Skeletal muscle tissue (tissue), 4 donors: ENCODE measurements around the gene GLRX. TPM values are rescaled to one million over a fixed set of nuclear protein-coding genes. Genes with fewer than 3 reads are reported as not detected.
"Not testable (repeated sequence)": the region's sequence is repeated elsewhere in the genome, so short reads cannot be mapped to it uniquely, and the experiment has no call there.

Experiments used
- H3K27ac ChIP-seq: one replicate; pipeline ENCODE4 v1.7.0; 2013; ENCODE audit warnings: mild to moderate bottlenecking, low read depth, low read length, inconsistent platforms
- H3K27me3 ChIP-seq, 3 donors: one replicate each; pipeline ENCODE4 v1.7.0; 2013; ENCODE audit warnings: low read length in 3 of 3; ENCODE audit not compliant: control insufficient read depth in 3 of 3, insufficient read depth in 3 of 3
- H3K36me3 ChIP-seq, 3 donors: one replicate each; pipeline ENCODE4 v1.7.0; 2013; ENCODE audit warnings: low read length in 3 of 3; ENCODE audit not compliant: control insufficient read depth in 3 of 3, insufficient read depth in 3 of 3
- H3K4me1 ChIP-seq, 3 donors: one replicate each; pipeline ENCODE4 v1.7.0; 2013; ENCODE audit warnings: low read length in 3 of 3, mild to moderate bottlenecking in 3 of 3; ENCODE audit not compliant: control insufficient read depth in 3 of 3, insufficient read depth in 3 of 3
- H3K4me3 ChIP-seq, 3 donors: one replicate each; pipeline ENCODE4 v1.7.0; 2013; ENCODE audit warnings: low read length in 3 of 3
- H3K9ac ChIP-seq, 3 donors: one replicate each; pipeline ENCODE4 v1.7.0; 2013; ENCODE audit warnings: low read length in 3 of 3, mild to moderate bottlenecking in 3 of 3, moderate library complexity in 2 of 3, low read depth in 1 of 3
- H3K9me3 ChIP-seq, 3 donors: one replicate each; pipeline ENCODE4 v1.7.0; 2013; ENCODE audit warnings: low read length in 3 of 3; ENCODE audit not compliant: control insufficient read depth in 3 of 3
- total RNA-seq: library from RNA; depleted of rRNA; stranded (reverse); fragments of >200 nt; gene quantifications from one replicate; pipeline ENCODE4 v1.2.3, GENCODE V29; 2014
- donor health status: Osteomylitis.

Gene GLRX, protein sequence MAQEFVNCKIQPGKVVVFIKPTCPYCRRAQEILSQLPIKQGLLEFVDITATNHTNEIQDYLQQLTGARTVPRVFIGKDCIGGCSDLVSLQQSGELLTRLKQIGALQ
- 6.8 TPM for total RNA-seq

DNA sequence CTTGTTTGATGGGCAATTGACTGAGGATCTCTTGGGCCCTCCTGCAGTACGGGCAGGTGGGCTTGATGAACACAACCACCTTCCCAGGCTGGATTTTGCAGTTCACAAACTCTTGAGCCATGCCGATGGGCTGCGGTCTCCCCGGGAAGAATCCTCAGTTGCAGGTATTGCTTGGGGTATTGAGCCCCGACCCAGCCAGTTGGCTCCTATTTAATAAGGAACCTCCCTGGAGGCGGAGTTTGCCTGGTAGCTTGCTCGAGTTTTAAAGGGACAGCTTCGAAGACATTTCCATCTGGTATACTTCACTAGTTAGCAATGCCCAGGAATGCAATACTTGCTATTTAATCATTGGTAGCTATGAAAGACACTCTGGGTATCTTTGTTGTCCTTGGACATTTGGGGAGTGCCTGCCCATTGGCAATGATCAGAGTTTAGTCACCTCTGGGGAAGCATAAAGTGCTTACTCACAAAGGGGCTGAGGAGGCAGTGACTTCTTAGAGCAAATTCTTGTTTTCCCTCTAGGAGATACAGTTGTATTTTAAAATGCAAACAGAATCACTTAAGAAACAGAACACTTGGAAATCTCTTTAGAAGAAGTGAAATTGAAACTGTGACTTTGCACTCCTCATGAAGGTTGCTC, at the start of gene GLRX:
Gene GLRX, minus strand, starts transcription at position 185 of the 640 bp plus-strand sequence. Its CDS starts 64 bp downstream, at position 121.
- Histone ChIP-seq H3K9ac (peak within 1 kb of the TSS; percentile 75 to 91 (median 88)), H3K4me3 (peak within 1 kb of the TSS; percentile 81 to 99 (median 94)), H3K36me3 (no peaks in the 10 kb centered on the region), H3K27me3 (no peaks in the 10 kb centered on the region), H3K27ac (peak within 1 kb of the TSS; percentile 92), H3K9me3 (no peaks in the 10 kb centered on the region), H3K4me1 (peaks cover 42 to 56% (median 54%) of the 10 kb centered on the region in 3 donors)

- H3K9ac ChIP-seq, result no peak overlapping the region
- H3K36me3 ChIP-seq, result no peaks in the 10 kb centered on the region
- H3K4me3 ChIP-seq, result no peak overlapping the region
- H3K27ac ChIP-seq, result peak overlapping the region; percentile 41
- H3K4me1 ChIP-seq, result peaks cover 0 to 11% (median 3%) of the 10 kb centered on the region in 3 donors
- no peaks in the 10 kb centered on the region for H3K27me3 ChIP-seq
- H3K9me3 ChIP-seq, result no peaks in the 10 kb centered on the region
Observed at GRCh38 chr5:95871146-95871806, 48.8 kb upstream of the GLRX start.

DNA sequence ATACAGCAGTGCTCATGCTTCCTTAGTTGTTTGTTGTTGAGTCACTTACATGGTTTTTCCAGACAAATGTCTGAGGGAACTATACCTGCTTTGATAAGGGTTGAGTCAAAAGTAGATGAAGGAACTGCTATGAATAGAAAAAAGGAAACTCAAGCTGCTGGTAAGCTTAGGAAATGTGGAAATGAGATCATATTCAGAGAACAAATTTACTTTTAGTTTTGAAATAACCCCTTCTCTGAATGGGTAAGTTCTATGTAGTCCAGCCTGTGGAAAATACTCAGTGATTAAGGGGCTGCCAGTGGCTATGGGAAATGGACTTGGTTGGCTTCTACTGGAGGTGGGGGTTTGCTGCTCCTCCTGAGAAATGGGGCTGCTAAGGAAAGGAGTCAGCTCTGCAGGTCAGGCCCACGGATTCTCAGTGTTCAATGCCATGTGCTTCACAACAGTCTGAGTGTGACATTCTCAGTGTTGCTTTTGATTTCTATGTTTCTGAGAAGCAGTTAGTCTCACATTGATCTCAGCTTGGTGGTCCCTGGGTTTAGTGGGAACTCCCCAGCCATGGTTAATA, 47.7 kb upstream of the GLRX start:
- H3K4me3 ChIP-seq, result no peak overlapping the region
- H3K27me3 ChIP-seq, result no peaks in the 10 kb centered on the region
- no peaks in the 10 kb centered on the region for H3K9me3 ChIP-seq
- peaks cover 0 to 11% (median 3%) of the 10 kb centered on the region in 3 donors for H3K4me1 ChIP-seq
- no peak overlapping the region for H3K9ac ChIP-seq
- H3K36me3 ChIP-seq, result no peaks in the 10 kb centered on the region
- peak overlapping the region; percentile 41 for H3K27ac ChIP-seq

DNA sequence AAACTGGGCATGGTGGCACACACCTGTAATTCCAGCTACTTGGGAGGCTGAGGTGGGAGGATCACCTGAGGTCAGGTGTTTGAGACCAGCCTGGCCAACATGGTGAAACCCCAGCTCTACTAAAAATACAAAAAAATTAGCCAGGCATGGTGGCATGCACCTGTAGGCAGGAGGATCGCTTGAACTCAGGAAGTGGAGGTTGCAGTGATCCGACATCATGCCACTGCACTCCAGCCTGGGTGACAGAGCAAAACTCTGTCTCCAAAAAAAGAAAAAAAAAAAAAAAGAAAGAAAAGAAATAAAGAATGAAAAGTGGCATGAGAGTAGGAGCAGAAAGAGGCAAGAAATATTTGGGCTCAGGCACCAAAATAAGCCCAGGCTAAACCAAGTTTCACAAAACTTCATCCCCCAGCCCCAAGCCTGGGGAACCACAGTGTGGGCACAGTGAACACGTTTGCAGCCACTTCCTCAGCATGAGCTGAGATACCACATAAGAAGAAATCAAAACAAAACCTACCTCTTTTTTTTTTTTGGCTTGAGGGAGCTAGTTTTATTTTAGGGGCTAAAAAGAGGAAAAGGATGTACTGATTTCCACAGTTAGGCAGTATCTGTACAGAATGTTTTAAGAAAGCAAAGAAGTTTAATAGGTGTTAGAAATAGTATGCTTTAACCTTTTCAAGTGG, 46.8 kb upstream of the GLRX start:
- not testable (repeated sequence) for H3K9ac ChIP-seq, H3K4me3 ChIP-seq, H3K36me3 ChIP-seq, H3K27me3 ChIP-seq, H3K9me3 ChIP-seq, H3K27ac ChIP-seq
- H3K4me1 ChIP-seq, result peaks cover 0 to 11% (median 3%) of the 10 kb centered on the region in 3 donors

DNA sequence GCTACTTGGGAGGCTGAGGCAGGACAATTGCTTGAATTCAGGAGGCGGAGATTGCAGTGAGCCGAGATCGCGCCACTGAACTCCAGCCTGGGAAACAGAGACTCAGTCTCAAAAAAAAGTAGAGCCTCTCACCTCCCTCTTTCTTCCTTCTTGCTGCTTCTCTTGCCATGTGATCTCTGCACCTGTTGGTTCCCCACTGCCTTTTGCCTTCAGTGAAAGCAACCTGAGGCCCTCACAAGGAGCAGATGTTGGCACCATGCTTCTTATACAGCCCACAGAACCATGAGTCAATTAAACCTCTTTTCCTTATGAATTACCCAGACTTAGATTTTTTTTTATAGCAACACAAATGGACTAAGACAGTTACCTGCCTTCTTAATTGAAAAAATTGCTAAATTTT, 45.6 kb upstream of the GLRX start:
- Histone ChIP-seq H3K36me3 (no peaks in the 10 kb centered on the region), H3K4me3 (no peak overlapping the region), H3K27me3 (no peaks in the 10 kb centered on the region), H3K27ac (no peak overlapping the region), H3K4me1 (peaks cover 0 to 13% (median 5%) of the 10 kb centered on the region in 3 donors), H3K9ac (no peak overlapping the region), H3K9me3 (no peaks in the 10 kb centered on the region)

DNA sequence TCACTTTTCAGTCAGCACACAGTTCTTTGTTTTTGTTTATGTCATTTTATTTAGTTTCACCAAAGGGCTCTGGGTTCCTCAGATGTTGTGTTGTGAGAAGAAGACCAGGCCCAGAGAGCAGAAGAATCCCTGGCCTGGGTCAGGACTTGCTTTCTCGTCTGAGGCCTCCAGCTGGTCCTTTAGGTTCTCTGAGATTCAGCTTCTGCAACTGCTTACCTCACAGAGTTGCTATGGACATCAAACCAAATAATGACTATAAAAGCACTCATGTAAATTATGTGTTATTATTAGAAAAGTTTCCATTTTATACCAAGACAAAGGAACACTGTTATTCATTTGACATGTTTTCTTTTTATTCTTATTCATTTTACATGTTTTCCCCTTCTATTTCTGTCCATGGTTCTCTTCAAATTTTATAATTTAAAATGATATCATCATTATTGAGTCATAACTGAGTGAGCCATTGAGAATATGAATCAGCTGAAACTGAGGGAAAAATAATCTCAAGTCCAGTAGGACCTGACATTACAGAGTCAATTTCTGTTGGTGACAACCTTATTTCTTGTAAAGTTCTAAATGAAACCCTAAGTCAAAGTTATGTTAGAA, 44.0 kb upstream of the GLRX start:
- Histone ChIP-seq H3K4me1 (peaks cover 0 to 24% (median 11%) of the 10 kb centered on the region in 3 donors), H3K4me3 (no peak overlapping the region), H3K27ac (no peak overlapping the region), H3K9me3 (no peaks in the 10 kb centered on the region), H3K27me3 (no peaks in the 10 kb centered on the region), H3K9ac (no peak overlapping the region), H3K36me3 (no peaks in the 10 kb centered on the region)

- Histone ChIP-seq H3K36me3 (no peaks in the 10 kb centered on the region), H3K27me3 (no peaks in the 10 kb centered on the region), H3K4me1 (peaks cover 6 to 22% (median 14%) of the 10 kb centered on the region in 3 donors), H3K27ac (no peak overlapping the region), H3K9ac (no peak overlapping the region), H3K4me3 (no peak overlapping the region), H3K9me3 (no peaks in the 10 kb centered on the region)
Observed at GRCh38 chr5:95864944-95865504, 42.5 kb upstream of the GLRX start.

- H3K27me3 ChIP-seq, result no peaks in the 10 kb centered on the region
- peaks cover 6 to 25% (median 16%) of the 10 kb centered on the region in 3 donors for H3K4me1 ChIP-seq
- H3K4me3 ChIP-seq, result no peak overlapping the region
- H3K9me3 ChIP-seq, result no peaks in the 10 kb centered on the region
- no peak overlapping the region for H3K9ac ChIP-seq
- no peaks in the 10 kb centered on the region for H3K36me3 ChIP-seq
- no peak overlapping the region for H3K27ac ChIP-seq
Observed at GRCh38 chr5:95864456-95864855, 41.9 kb upstream of the GLRX start.

- Histone ChIP-seq H3K4me3 (no peak overlapping the region), H3K9me3 (no peaks in the 10 kb centered on the region), H3K27me3 (no peaks in the 10 kb centered on the region), H3K36me3 (no peaks in the 10 kb centered on the region), H3K27ac (peak overlapping the region; percentile 48), H3K4me1 (peaks cover 14 to 36% (median 25%) of the 10 kb centered on the region in 3 donors), H3K9ac (no peak overlapping the region)
Observed at GRCh38 chr5:95863383-95863757, 40.8 kb upstream of the GLRX start.
